SK-N-SH (cell line): ENCODE data around the gene RETSAT. TPM values are rescaled to one million over a fixed set of nuclear protein-coding genes. Genes with fewer than 3 reads are reported as not detected.
A peak's percentile ranks its signal among the peaks of the same experiment; 100 is the strongest.

Source experiments
- CTCF ChIA-PET: fragments of 300-600, 350-600 bp; formaldehyde crosslinking; extraction: SDS; loops from one replicate; lab custom pipeline; 2021; lab: Yijun Ruan, JAX
- POLR2A ChIA-PET: fragments of 350-600 bp; sonication (Branson Sonifier 250); formaldehyde crosslinking; extraction: SDS; loops from one replicate; lab custom pipeline; 2020; ENCODE audit warnings: antibody characterized with exemption, inconsistent platforms; lab: Yijun Ruan, JAX
- DNase-seq: peaks from one replicate; pipeline ENCODE4 v3.0.0; 2012
- H2AFZ ChIP-seq: fragments of 200-600 bp; sonication (generic); 2 replicates; pipeline ENCODE4 v1.8.1; 2016; ENCODE audit warnings: antibody characterized with exemption, mild to moderate bottlenecking, low read depth
- H3F3A ChIP-seq: fragments of 200-600 bp; sonication (generic); replicated peaks from 2 replicates; pipeline ENCODE3; 2016; ENCODE audit warnings: antibody characterized with exemption, mild to moderate bottlenecking; ENCODE audit not compliant: insufficient read depth
- H3K27ac ChIP-seq, 2 experiments: fragments of 200-500 bp in 1 of 2; fragments of 200-600 bp in 1 of 2; sonication (Bioruptor generic) in 1 of 2; sonication (generic), shearing (Covaris generic) in 1 of 2; 2 replicates each; pipeline versions ENCODE4 v1.5.1 to v1.6.1; 2014 to 2016; ENCODE audit warnings: low read depth in 2 of 2, inconsistent platforms in 1 of 2, low read length in 1 of 2, mild to moderate bottlenecking in 1 of 2, mixed read lengths in 1 of 2
- H3K27me3 ChIP-seq: fragments of 200-600 bp; sonication (generic), shearing (Covaris generic); 2 replicates; pipeline ENCODE4 v1.6.1; 2016; ENCODE audit warnings: mixed run types; ENCODE audit not compliant: insufficient read depth
- H3K36me3 ChIP-seq, 2 experiments: fragments of 200-500 bp in 1 of 2; fragments of 200-600 bp in 1 of 2; sonication (Bioruptor generic) in 1 of 2; sonication (generic) in 1 of 2; replicated peaks in 1 of 2; 2 replicates each; pipeline versions ENCODE3 to v1.5.1; 2014 to 2016; ENCODE audit warnings: low read length in 1 of 2, mild to moderate bottlenecking in 1 of 2; ENCODE audit not compliant: insufficient read depth in 2 of 2, control insufficient read depth in 1 of 2
- H3K4me1 ChIP-seq, 2 experiments: fragments of 200-500 bp in 1 of 2; fragments of 200-600 bp in 1 of 2; sonication (Bioruptor generic) in 1 of 2; sonication (generic), shearing (Covaris generic) in 1 of 2; 2 replicates each; pipeline versions ENCODE4 v1.5.1 to v1.6.1; 2014 to 2016; ENCODE audit warnings: low read depth in 1 of 2, low read length in 1 of 2, mixed run types in 1 of 2; ENCODE audit not compliant: insufficient read depth in 2 of 2, control insufficient read depth in 1 of 2
- H3K4me2 ChIP-seq: fragments of 200-600 bp; sonication (generic), shearing (Covaris generic); 2 replicates; pipeline ENCODE4 v1.6.1; 2017; ENCODE audit warnings: mixed run types
- H3K4me3 ChIP-seq, 2 experiments: fragments of 200-500 bp in 1 of 2; fragments of 200-600 bp in 1 of 2; sonication (Bioruptor generic) in 1 of 2; sonication (generic), shearing (Covaris generic) in 1 of 2; 2 replicates each; pipeline versions ENCODE4 v1.5.1 to v1.8.1; 2014 to 2016; ENCODE audit warnings: low read depth in 2 of 2, inconsistent platforms in 1 of 2, low read length in 1 of 2, mild to moderate bottlenecking in 1 of 2, mixed read lengths in 1 of 2, moderate library complexity in 1 of 2
- H3K79me2 ChIP-seq: fragments of 200-600 bp; sonication (generic); 2 replicates; pipeline ENCODE4 v1.8.1; 2017; ENCODE audit warnings: mild to moderate bottlenecking; ENCODE audit not compliant: insufficient read depth
- H3K9ac ChIP-seq: fragments of 200-600 bp; sonication (generic); 2 replicates; pipeline ENCODE4 v1.6.1; 2017; ENCODE audit warnings: mixed run types
- H3K9me2 ChIP-seq: fragments of 200-600 bp; sonication (generic); 2 replicates; pipeline ENCODE4 v1.6.1; 2017; ENCODE audit warnings: mixed run types
- H3K9me3 ChIP-seq: fragments of 200-600 bp; sonication (generic); 2 replicates; pipeline ENCODE4 v1.6.1; 2017; ENCODE audit warnings: mixed run types, mild to moderate bottlenecking, moderate library complexity
- H4K20me1 ChIP-seq: fragments of 200-600 bp; sonication (generic); 2 replicates; pipeline ENCODE4 v1.6.1; 2017; ENCODE audit warnings: mild to moderate bottlenecking, mixed run types; ENCODE audit not compliant: insufficient read depth
- ELF1 ChIP-seq: IDR thresholded peaks from 2 replicates; pipeline ENCODE4 v1.4.0; 2012
- EP300 ChIP-seq, 2 experiments: IDR thresholded peaks; 2 replicates each; pipeline versions ENCODE4 v1.4.0 to v1.6.1; 2012; ENCODE audit warnings: borderline replicate concordance in 1 of 2, low read depth in 1 of 2, low read length in 1 of 2
- FOSL2 ChIP-seq: IDR thresholded peaks from 2 replicates; pipeline ENCODE4 v1.4.0; 2012; ENCODE audit warnings: low read depth, mild to moderate bottlenecking, moderate library complexity, borderline replicate concordance
- FOXJ3 ChIP-seq: sonication (generic); formaldehyde crosslinking; IDR thresholded peaks from 2 replicates; pipeline ENCODE4 v1.5.1; 2020; ENCODE audit warnings: mild to moderate bottlenecking, missing genetic modification reagents
- FOXM1 ChIP-seq: IDR thresholded peaks from 2 replicates; pipeline ENCODE4 v1.4.0; 2012; ENCODE audit warnings: low read depth, mild to moderate bottlenecking
- GABPA ChIP-seq: IDR thresholded peaks from 2 replicates; pipeline ENCODE4 v1.4.0; 2012; ENCODE audit warnings: low read depth, mild to moderate bottlenecking
- GATA2 ChIP-seq: sonication (generic); formaldehyde crosslinking; IDR thresholded peaks from 2 replicates; pipeline ENCODE4 v1.5.0; 2020; ENCODE audit warnings: mild to moderate bottlenecking, missing genetic modification reagents
- IRF3 ChIP-seq: fragments of 150-350 bp; IDR thresholded peaks from 2 replicates; pipeline ENCODE4 v1.6.1; 2016; ENCODE audit warnings: mild to moderate bottlenecking, low read depth, low read length
- MAX ChIP-seq: IDR thresholded peaks from 2 replicates; pipeline ENCODE4 v1.4.0; 2012; ENCODE audit warnings: low read depth
- NFIC ChIP-seq: IDR thresholded peaks from 2 replicates; pipeline ENCODE4 v1.4.0; 2012; ENCODE audit warnings: borderline replicate concordance
- NRF1 ChIP-seq: IDR thresholded peaks from 2 replicates; pipeline ENCODE4 v1.6.1; 2012; ENCODE audit warnings: low read depth, mild to moderate bottlenecking, low read length
- RFX5 ChIP-seq: IDR thresholded peaks from 2 replicates; pipeline ENCODE4 v1.6.1; 2012; ENCODE audit warnings: mild to moderate bottlenecking, improper control_type of control experiment, low read length
- SIN3A ChIP-seq: IDR thresholded peaks from 2 replicates; pipeline ENCODE4 v1.6.1; 2012; ENCODE audit warnings: low read depth, mild to moderate bottlenecking, low read length, moderate library complexity, borderline replicate concordance
- TCF12 ChIP-seq: IDR thresholded peaks from 2 replicates; pipeline ENCODE4 v1.4.0; 2012
- USF1 ChIP-seq: IDR thresholded peaks from 2 replicates; pipeline ENCODE4 v1.4.0; 2012; ENCODE audit warnings: low read depth, borderline replicate concordance
- YY1 ChIP-seq: IDR thresholded peaks from 2 replicates; pipeline ENCODE4 v1.4.0; 2012; ENCODE audit warnings: low read depth, mild to moderate bottlenecking
- ZBTB33 ChIP-seq: IDR thresholded peaks from 2 replicates; pipeline ENCODE4 v1.4.0; 2012; ENCODE audit warnings: low read depth, borderline replicate concordance
- WGBS: methylation state at CpG from one replicate; pipeline ENCODE4 v1.1.6; 2017; ENCODE audit warnings: low lambda C conversion rate; 5-methylcytosine and 5-hydroxymethylcytosine counted together
- polyA plus RNA-seq, 3 experiments: library from polyadenylated mRNA; depleted of rRNA; stranded (reverse); fragments of >200 nt; gene quantifications; 2 replicates each; pipeline ENCODE4 v1.2.3, GENCODE V29; 2012

The RETSAT gene
- polyA plus RNA-seq, 1 of the 3 experiments (the other 2 are of a cell fraction): 28.0 TPM

GRCh38 chr2:85323351-85323987 is 30.9 kb downstream of the RETSAT start (continued):
- TF ChIP-seq GATA2 (CRISPR knock-in tag): no peak

- H3K27me3 ChIP-seq: no peaks in the 10 kb centered on the region
- H3K4me2 ChIP-seq: no peak overlapping the region
- ChIA-PET CTCF (interaction anchor here (1.5 to 3.1 kb wide), 2 partner anchors 10 to 21 kb away, joined by 5 to 17 read pairs; no protein-coding TSS in a partner anchor), POLR2A (interaction anchor here (0.8 kb wide), 1 partner anchor 8 kb away, joined by 4 read pairs; no protein-coding TSS in a partner anchor)
- no peak for DNase-seq
- H3K36me3 ChIP-seq: peaks cover 57 to 63% of the 10 kb centered on the region in 2 experiments
- no peak overlapping the region for H2AFZ ChIP-seq
- TF ChIP-seq FOSL2: no peak
- no peak for TF ChIP-seq EP300 (IDR thresholded peaks at IDR 0.05; ENCODE audit: borderline replicate concordance in 1 of 2, low read depth in 1 of 2, low read length in 1 of 2)
- TF ChIP-seq SIN3A: no peak
- no peak for TF ChIP-seq USF1
- no peak for TF ChIP-seq GABPA
- TF ChIP-seq IRF3: no peak
- no peak for TF ChIP-seq NRF1
- TF ChIP-seq MAX: no peak
- TF ChIP-seq FOXM1: no peak
- H3K79me2 ChIP-seq: peaks cover 55% of the 10 kb centered on the region
- H3K9ac ChIP-seq: no peak overlapping the region
- no peak overlapping the region for H3K4me3 ChIP-seq
- WGBS: 96% methylated on average over 4 of the region's 4 CpGs
- H3K4me1 ChIP-seq: peaks cover 0 to 5% of the 10 kb centered on the region in 2 experiments; a peak in 2 of 4 replicates
- H3K9me3 ChIP-seq: no peaks in the 10 kb centered on the region
- no peak overlapping the region for H3K27ac ChIP-seq
- H3F3A ChIP-seq: peaks cover 11% of the 10 kb centered on the region
- H3K9me2 ChIP-seq: no peaks in the 10 kb centered on the region
- peaks cover 31% of the 10 kb centered on the region for H4K20me1 ChIP-seq
Measured at GRCh38 chr2:85319796-85320195, 34.5 kb downstream of the RETSAT start.

- no peaks in the 10 kb centered on the region for H3K9me3 ChIP-seq
- CTCF ChIA-PET: interaction anchor here (1.5 to 3.1 kb wide), 4 partner anchors 9 to 392 kb away, joined by 4 to 17 read pairs (median 5); no protein-coding TSS in a partner anchor
- no peak overlapping the region for H2AFZ ChIP-seq
- peaks cover 11% of the 10 kb centered on the region for H3F3A ChIP-seq
- no peak overlapping the region for H3K27ac ChIP-seq
- DNase-seq: no peak
- H4K20me1 ChIP-seq: peaks cover 28% of the 10 kb centered on the region
- H3K36me3 ChIP-seq: peaks cover 43 to 56% of the 10 kb centered on the region in 2 experiments
- H3K9ac ChIP-seq: no peak overlapping the region
- peaks cover 0 to 2% of the 10 kb centered on the region in 2 experiments; a peak in 1 of 4 replicates for H3K4me1 ChIP-seq
- H3K79me2 ChIP-seq: peaks cover 42% of the 10 kb centered on the region
- no peaks in the 10 kb centered on the region for H3K27me3 ChIP-seq
- no peaks in the 10 kb centered on the region for H3K9me2 ChIP-seq
- 78% methylated on average over 10 of the region's 11 CpGs for WGBS
- no peak overlapping the region for H3K4me2 ChIP-seq
- peak; percentile 23; the same call in 1 of the 2 replicates for TF ChIP-seq TCF12
- TF ChIP-seq ELF1: no peak
- TF ChIP-seq ZBTB33: no peak
- TF ChIP-seq GATA2 (CRISPR knock-in tag): no peak
- TF ChIP-seq MAX: peak; percentile 51
- TF ChIP-seq NFIC: no peak
- no peak for TF ChIP-seq YY1
- no peak for TF ChIP-seq RFX5
- no peak for TF ChIP-seq FOXJ3 (CRISPR knock-in tag)
- H3K4me3 ChIP-seq: no peak overlapping the region
- POLR2A ChIA-PET: interaction anchor here (0.7 kb wide), 1 partner anchor 293 kb away, joined by 3 read pairs; the partner anchor contains the start of gene C2orf68
Measured at GRCh38 chr2:85318222-85319074, 35.9 kb downstream of the RETSAT start.
